Hepatocyte (in vitro differentiated cells): ENCODE results near the gene FBXL7. TPM values are rescaled to one million over a fixed set of nuclear protein-coding genes. Genes with fewer than 3 reads are reported as not detected.
A peak's percentile ranks its signal among the peaks of the same experiment; 100 is the strongest.

Experiments
- DNase-seq: peaks from one replicate; pipeline ENCODE4 v3.0.0-alpha.2; 2016; ENCODE audit warnings: low spot score
- H2AFZ ChIP-seq: fragments of 200-600 bp; sonication (generic); 2 replicates; pipeline ENCODE4 v1.6.0; 2016; ENCODE audit warnings: antibody characterized with exemption, mild to moderate bottlenecking
- H3K27ac ChIP-seq: fragments of 200-600 bp; sonication (generic); 2 replicates; pipeline ENCODE4 v1.5.1; 2016; ENCODE audit warnings: mild to moderate bottlenecking
- H3K27me3 ChIP-seq: fragments of 200-600 bp; sonication (generic); 2 replicates; pipeline ENCODE4 v1.6.1; 2016
- H3K36me3 ChIP-seq: fragments of 200-600 bp; sonication (generic); replicated peaks from 2 replicates; pipeline ENCODE4 v1.5.1; 2016; ENCODE audit warnings: low read depth; ENCODE audit not compliant: insufficient read depth
- H3K4me1 ChIP-seq: fragments of 200-600 bp; sonication (generic); 2 replicates; pipeline ENCODE4 v1.5.1; 2016; ENCODE audit warnings: mild to moderate bottlenecking, moderate library complexity; ENCODE audit not compliant: insufficient read depth
- H3K4me2 ChIP-seq: fragments of 200-600 bp; sonication (generic); 2 replicates; pipeline ENCODE4 v1.6.0; 2016
- H3K4me3 ChIP-seq: fragments of 200-600 bp; sonication (generic); 2 replicates; pipeline ENCODE4 v1.5.1; 2016; ENCODE audit warnings: mild to moderate bottlenecking
- H3K79me2 ChIP-seq: fragments of 200-600 bp; sonication (generic); 2 replicates; pipeline ENCODE4 v1.6.0; 2017; ENCODE audit warnings: mild to moderate bottlenecking
- H3K9me2 ChIP-seq: fragments of 200-600 bp; sonication (generic); replicated peaks from 2 replicates; pipeline ENCODE4 v1.6.0; 2017; ENCODE audit warnings: mild to moderate bottlenecking; ENCODE audit not compliant: insufficient read depth
- H3K9me3 ChIP-seq: fragments of 200-600 bp; sonication (generic); 2 replicates; pipeline ENCODE4 v1.5.1; 2016; ENCODE audit warnings: low read depth, mild to moderate bottlenecking
- H4K20me1 ChIP-seq: fragments of 200-600 bp; sonication (generic); 2 replicates; pipeline ENCODE4 v1.6.0; 2016; ENCODE audit warnings: mild to moderate bottlenecking; ENCODE audit not compliant: insufficient read depth, poor library complexity, severe bottlenecking
- EZH2 ChIP-seq: fragments of 200-600 bp; sonication (generic); IDR thresholded peaks from 2 replicates; pipeline ENCODE4 v1.6.1; 2016; ENCODE audit warnings: antibody characterized with exemption, mild to moderate bottlenecking, borderline replicate concordance
- EZH2phosphoT487 ChIP-seq: fragments of 200-600 bp; sonication (generic); IDR thresholded peaks from one replicate; pipeline ENCODE4 v1.6.1; 2018; ENCODE audit warnings: antibody characterized with exemption, mild to moderate bottlenecking, low read depth, moderate library complexity; ENCODE audit not compliant: unreplicated experiment, severe bottlenecking
- WGBS: methylation state at CpG from one replicate; pipeline ENCODE4 v1.1.6; 2016; ENCODE audit warnings: low lambda C conversion rate; ENCODE audit errors: missing lambda C conversion rate; 5-methylcytosine and 5-hydroxymethylcytosine counted together
- polyA plus RNA-seq: library from polyadenylated mRNA; unstranded; fragments of >200 nt; fragmentation: Nextera tagmentation; extraction: Ambion mirVana; gene quantifications from 2 replicates; pipeline ENCODE4 v1.2.1, GENCODE V29; 2016
- total RNA-seq: library from RNA; depleted of rRNA; stranded (reverse); fragments of >200 nt; gene quantifications from 2 replicates; pipeline ENCODE4 v1.2.3, GENCODE V29; 2014
- TF ChIP-seq, protein P1 (sequence below): fragments of 200-600 bp; sonication (generic); IDR thresholded peaks from 2 replicates; pipeline ENCODE4 v1.5.1; 2016; ENCODE audit warnings: antibody characterized with exemption, mild to moderate bottlenecking; ENCODE audit not compliant: poor library complexity

Gene FBXL7
- total and polyA plus RNA-seq, 2 experiments from 2014 or later, result 8.4 to 10.3 TPM

DNA sequence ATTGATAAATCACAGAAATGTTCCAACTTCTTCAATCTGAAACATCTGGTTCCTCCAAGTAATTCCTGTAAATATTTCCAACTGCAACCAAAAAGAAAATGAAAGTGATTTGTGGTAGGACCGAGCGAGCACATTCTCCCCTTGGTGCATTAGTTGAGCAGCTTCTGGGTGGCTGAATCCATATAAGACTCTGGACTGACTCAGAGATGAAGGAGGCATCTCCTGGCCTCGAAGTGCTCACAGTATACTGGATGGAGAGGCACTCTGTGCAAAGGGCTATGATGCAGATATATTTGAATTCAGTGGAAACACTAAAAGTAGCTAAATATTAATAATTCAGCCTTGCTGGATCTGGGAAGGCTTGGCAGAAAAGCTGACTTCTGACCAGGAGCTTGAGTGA lies 414.7 kb downstream of the FBXL7 start:
- TF ChIP-seq EZH2, result no peak
- TF ChIP-seq, protein P1, sequence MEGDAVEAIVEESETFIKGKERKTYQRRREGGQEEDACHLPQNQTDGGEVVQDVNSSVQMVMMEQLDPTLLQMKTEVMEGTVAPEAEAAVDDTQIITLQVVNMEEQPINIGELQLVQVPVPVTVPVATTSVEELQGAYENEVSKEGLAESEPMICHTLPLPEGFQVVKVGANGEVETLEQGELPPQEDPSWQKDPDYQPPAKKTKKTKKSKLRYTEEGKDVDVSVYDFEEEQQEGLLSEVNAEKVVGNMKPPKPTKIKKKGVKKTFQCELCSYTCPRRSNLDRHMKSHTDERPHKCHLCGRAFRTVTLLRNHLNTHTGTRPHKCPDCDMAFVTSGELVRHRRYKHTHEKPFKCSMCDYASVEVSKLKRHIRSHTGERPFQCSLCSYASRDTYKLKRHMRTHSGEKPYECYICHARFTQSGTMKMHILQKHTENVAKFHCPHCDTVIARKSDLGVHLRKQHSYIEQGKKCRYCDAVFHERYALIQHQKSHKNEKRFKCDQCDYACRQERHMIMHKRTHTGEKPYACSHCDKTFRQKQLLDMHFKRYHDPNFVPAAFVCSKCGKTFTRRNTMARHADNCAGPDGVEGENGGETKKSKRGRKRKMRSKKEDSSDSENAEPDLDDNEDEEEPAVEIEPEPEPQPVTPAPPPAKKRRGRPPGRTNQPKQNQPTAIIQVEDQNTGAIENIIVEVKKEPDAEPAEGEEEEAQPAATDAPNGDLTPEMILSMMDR, result no peak
- no peak for TF ChIP-seq EZH2phosphoT487
- 81% methylated on average over 3 of the region's 3 CpGs for WGBS
- H3K36me3 ChIP-seq, result no peaks in the 10 kb centered on the region
- no peaks in the 10 kb centered on the region for H3K9me2 ChIP-seq
- H3K79me2 ChIP-seq, result no peaks in the 10 kb centered on the region
- H3K4me1 ChIP-seq, result no peaks in the 10 kb centered on the region
- H3K9me3 ChIP-seq, result no peaks in the 10 kb centered on the region
- DNase-seq, result no peak
- H3K4me3 ChIP-seq, result no peak overlapping the region
- H3K27ac ChIP-seq, result no peak overlapping the region
- H3K27me3 ChIP-seq, result no peaks in the 10 kb centered on the region
- no peak overlapping the region for H2AFZ ChIP-seq
- H4K20me1 ChIP-seq, result peaks cover 3% of the 10 kb centered on the region
- H3K4me2 ChIP-seq, result peak overlapping the region; percentile 20

DNA sequence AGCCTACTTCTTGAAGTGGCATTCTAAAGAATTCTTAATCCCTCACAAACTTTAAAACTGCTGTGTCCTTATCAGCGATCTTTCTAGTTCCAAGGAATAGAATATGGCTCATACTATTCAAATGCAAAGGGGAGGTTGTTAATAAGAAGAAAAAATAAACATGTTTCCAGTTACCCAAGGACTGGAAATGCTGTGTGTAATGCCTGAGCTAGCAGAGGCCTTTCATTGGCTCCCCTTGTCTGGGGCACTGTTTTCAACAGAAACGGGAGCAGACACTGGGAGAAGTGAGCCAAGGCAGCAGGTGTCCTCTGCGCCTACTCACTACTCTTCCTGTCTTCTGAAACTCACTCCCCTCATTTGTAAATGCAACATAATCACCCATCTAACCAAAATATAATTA lies 426.6 kb downstream of the FBXL7 start:
- Histone ChIP-seq H3K27ac (no peak overlapping the region), H3K4me3 (no peak overlapping the region), H4K20me1 (peaks cover 4% of the 10 kb centered on the region), H3K36me3 (no peaks in the 10 kb centered on the region), H3K27me3 (no peaks in the 10 kb centered on the region), H3K4me1 (no peaks in the 10 kb centered on the region), H3K4me2 (no peak overlapping the region), H2AFZ (no peak overlapping the region), H3K79me2 (peaks cover 3% of the 10 kb centered on the region), H3K9me3 (no peaks in the 10 kb centered on the region), H3K9me2 (no peaks in the 10 kb centered on the region)
- DNase-seq, result no peak
- no peak for TF ChIP-seq EZH2phosphoT487
- TF ChIP-seq, protein P1, result no peak
- WGBS, result 69% methylated on average over 3 of the region's 3 CpGs

DNA sequence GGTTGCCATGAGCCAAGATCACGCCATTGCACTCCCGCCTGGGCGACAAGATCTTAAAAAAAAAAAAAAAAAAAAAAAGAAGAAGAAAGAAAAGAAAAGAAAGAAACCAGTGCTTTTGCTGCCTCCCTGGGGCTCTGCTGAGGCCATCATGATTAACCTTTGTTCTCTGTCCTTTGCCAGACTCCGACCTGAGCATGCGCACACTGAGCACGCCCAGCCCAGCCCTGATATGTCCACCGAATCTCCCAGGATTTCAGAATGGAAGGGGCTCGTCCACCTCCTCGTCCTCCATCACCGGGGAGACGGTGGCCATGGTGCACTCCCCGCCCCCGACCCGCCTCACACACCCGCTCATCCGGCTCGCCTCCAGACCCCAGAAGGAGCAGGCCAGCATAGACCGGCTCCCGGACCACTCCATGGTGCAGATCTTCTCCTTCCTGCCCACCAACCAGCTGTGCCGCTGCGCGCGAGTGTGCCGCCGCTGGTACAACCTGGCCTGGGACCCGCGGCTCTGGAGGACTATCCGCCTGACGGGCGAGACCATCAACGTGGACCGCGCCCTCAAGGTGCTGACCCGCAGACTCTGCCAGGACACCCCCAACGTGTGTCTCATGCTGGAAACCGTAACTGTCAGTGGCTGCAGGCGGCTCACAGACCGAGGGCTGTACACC lies 427.9 kb downstream of the FBXL7 start:
- 98% methylated on average over 30 of the region's 38 CpGs for WGBS

More for the DNA sequence above, 427.9 kb downstream of the FBXL7 start:
- TF ChIP-seq EZH2phosphoT487, result no peak
- TF ChIP-seq, protein P1, result no peak
- no peak for TF ChIP-seq EZH2
- H3K4me2 ChIP-seq, result no peak overlapping the region
- H3K9me2 ChIP-seq, result no peaks in the 10 kb centered on the region
- no peaks in the 10 kb centered on the region for H3K27me3 ChIP-seq
- H3K4me3 ChIP-seq, result no peak overlapping the region
- no peak overlapping the region for H2AFZ ChIP-seq
- H3K4me1 ChIP-seq, result no peaks in the 10 kb centered on the region
- no peaks in the 10 kb centered on the region for H3K9me3 ChIP-seq
- DNase-seq, result no peak
- H3K79me2 ChIP-seq, result peaks cover 2% of the 10 kb centered on the region
- H3K27ac ChIP-seq, result no peak overlapping the region
- peaks cover 2% of the 10 kb centered on the region for H4K20me1 ChIP-seq
- no peaks in the 10 kb centered on the region for H3K36me3 ChIP-seq
